Kidney (tissue), 14 donors: ENCODE data around the gene DAND5. TPM values are rescaled to one million over a fixed set of nuclear protein-coding genes. Genes with fewer than 3 reads are reported as not detected.

Source experiments
- DNase-seq, 5 donors: peaks; one replicate each; pipeline ENCODE4 v3.0.0-alpha.2; 2013 to 2020
- FAIRE-seq: peaks from 2 replicates; lab custom pipeline; 2012; peaks lifted over from hg19 to GRCh38; lab: Jason Lieb, UNC
- H3K27ac ChIP-seq, 2 donors: one replicate each; pipeline ENCODE4 v1.7.0; 2013; ENCODE audit warnings: low read depth in 2 of 2, low read length in 2 of 2, inconsistent platforms in 1 of 2
- H3K27me3 ChIP-seq: one replicate; pipeline ENCODE4 v1.7.1; 2013; ENCODE audit warnings: low read length, inconsistent platforms; ENCODE audit not compliant: control insufficient read depth, insufficient read depth
- H3K36me3 ChIP-seq, 3 donors: one replicate each; pipeline versions ENCODE4 v1.7.0 to v1.7.1; 2013; ENCODE audit warnings: low read length in 3 of 3, control low read depth in 1 of 3, inconsistent platforms in 1 of 3; ENCODE audit not compliant: insufficient read depth in 3 of 3, control insufficient read depth in 2 of 3
- H3K4me1 ChIP-seq, 3 donors: one replicate each; pipeline versions ENCODE4 v1.7.0 to v1.7.1; 2013; ENCODE audit warnings: low read length in 3 of 3, inconsistent platforms in 1 of 3, low read depth in 1 of 3; ENCODE audit not compliant: control insufficient read depth in 2 of 3, insufficient read depth in 2 of 3
- H3K4me3 ChIP-seq, 3 donors: one replicate each; pipeline versions ENCODE4 v1.7.0 to v1.8.1; 2013; ENCODE audit warnings: low read length in 3 of 3, control low read depth in 1 of 3, inconsistent platforms in 1 of 3
- H3K9ac ChIP-seq, 3 donors: one replicate each; pipeline versions ENCODE4 v1.7.0 to v1.7.1; 2013; ENCODE audit warnings: low read length in 3 of 3, control low read depth in 1 of 3, inconsistent platforms in 1 of 3
- H3K9me3 ChIP-seq, 3 donors: one replicate each; pipeline versions ENCODE4 v1.7.0 to v1.7.1; 2013; ENCODE audit warnings: low read length in 3 of 3, control low read depth in 1 of 3, inconsistent platforms in 1 of 3; ENCODE audit not compliant: control insufficient read depth in 2 of 3, insufficient read depth in 1 of 3
- intact Hi-C: fragments of 100-400 bp; cut with DNase I; formaldehyde crosslinking; loops from one replicate; pipeline ENCODE4 v1.11.1; 2022
- polyA plus RNA-seq: library from polyadenylated mRNA; stranded (reverse); fragments of 350-450 nt; fragmentation: Illumina TruSeq; extraction: RNeasy Lipid Tissue Mini Kit (QIAGEN cat#74804); gene quantifications from one replicate; pipeline ENCODE4 v1.2.3, GENCODE V29; 2014; ENCODE audit warnings: low read depth, low replicate concordance; ENCODE audit not compliant: insufficient read depth
- total RNA-seq: library from RNA; stranded (reverse); fragmentation: NEBNext Ultra II Directional; extraction: Animal tissue kit (Norgen Biotek cat#: 25700); gene quantifications from one replicate; pipeline ENCODE4 v1.2.1, GENCODE V29; 2021
- TF ChIP-seq, protein P1 (sequence below): IDR thresholded peaks from 3 replicates; pipeline ENCODE4 v1.5.1; 2012; ENCODE audit warnings: mild to moderate bottlenecking, moderate library complexity, borderline replicate concordance; ENCODE audit not compliant: insufficient read depth; ENCODE audit errors: extremely low read depth
- donor health status: control.
- donor health status: control.
- donor health status: control.
- donor health status: control.
- donor health status: control.
- donor health status: DM: yes; HTN: yes; CAD: no.
- donor health status: Normal renal cell carcinoma (clear cell type).

DAND5 gene
- total and polyA plus RNA-seq, 2 donors from 2014 or later, result not detected

DNA sequence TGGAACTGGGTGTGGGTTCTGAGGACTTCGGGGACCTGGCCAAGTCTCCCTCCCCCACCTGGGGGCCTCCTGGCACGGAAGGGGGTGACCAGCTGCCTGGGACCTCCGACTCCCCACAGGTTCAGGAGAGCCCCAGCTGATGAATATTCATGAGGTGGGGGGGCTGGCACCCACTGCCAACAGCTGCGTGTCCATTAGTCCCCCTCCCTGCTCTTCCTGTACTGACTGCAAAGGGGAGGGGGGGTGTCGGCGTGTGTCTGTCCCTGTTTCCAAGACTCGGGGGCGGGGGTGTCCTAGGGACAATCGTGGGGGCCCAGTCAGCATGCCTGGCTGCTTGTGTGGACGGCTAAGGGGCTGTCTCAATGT, 15.3 kb downstream of the DAND5 start:
- no peak for DNase-seq

DNA sequence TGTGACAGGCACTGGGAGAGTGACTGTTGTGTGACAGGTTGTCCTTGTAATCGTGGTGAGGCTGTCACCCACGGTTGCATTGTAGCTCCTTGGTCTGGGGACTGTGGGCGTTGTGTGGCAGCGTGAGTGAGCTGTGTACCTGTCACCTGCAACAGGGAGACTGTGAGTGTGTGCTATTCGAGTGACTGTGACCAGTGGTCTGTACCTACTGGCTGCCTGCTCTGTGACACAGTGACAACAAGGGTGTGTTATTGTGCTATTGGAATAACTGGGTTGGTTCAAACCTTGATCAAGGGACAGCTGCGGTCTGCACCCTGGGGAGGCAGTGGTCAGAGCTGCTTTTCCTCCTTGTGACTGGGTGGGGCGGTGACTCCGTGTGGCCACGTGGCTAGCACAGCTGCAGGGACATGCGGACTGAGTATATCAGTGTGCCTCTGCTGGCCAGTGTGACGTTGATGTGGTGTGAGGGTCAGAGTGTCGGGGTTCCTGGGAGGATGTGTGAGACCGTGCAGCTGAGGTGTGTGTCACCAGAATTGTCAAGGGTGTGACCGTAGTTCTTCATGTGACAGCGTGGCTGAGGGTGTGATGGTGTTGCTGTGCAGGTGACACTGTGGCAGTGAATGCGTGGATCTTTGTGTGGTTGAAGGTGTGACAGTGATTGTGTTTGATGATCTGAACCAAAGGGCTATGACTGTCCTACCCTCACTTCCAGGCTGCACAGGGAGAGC, 15.8 kb downstream of the DAND5 start:
- TF ChIP-seq, protein P1, sequence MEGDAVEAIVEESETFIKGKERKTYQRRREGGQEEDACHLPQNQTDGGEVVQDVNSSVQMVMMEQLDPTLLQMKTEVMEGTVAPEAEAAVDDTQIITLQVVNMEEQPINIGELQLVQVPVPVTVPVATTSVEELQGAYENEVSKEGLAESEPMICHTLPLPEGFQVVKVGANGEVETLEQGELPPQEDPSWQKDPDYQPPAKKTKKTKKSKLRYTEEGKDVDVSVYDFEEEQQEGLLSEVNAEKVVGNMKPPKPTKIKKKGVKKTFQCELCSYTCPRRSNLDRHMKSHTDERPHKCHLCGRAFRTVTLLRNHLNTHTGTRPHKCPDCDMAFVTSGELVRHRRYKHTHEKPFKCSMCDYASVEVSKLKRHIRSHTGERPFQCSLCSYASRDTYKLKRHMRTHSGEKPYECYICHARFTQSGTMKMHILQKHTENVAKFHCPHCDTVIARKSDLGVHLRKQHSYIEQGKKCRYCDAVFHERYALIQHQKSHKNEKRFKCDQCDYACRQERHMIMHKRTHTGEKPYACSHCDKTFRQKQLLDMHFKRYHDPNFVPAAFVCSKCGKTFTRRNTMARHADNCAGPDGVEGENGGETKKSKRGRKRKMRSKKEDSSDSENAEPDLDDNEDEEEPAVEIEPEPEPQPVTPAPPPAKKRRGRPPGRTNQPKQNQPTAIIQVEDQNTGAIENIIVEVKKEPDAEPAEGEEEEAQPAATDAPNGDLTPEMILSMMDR, result no peak
- Histone ChIP-seq H3K27ac (no peak overlapping the region), H3K27me3 (peaks cover 9% of the 10 kb centered on the region), H3K4me1 (peaks cover 0 to 11% (median 4%) of the 10 kb centered on the region in 3 donors), H3K9ac (no peak overlapping the region), H3K36me3 (no peaks in the 10 kb centered on the region), H3K9me3 (no peaks in the 10 kb centered on the region), H3K4me3 (no peak overlapping the region)
- peak in 3 of 5 donors; percentile 14 to 90 (median 41) for DNase-seq
- no peak for FAIRE-seq
- intact Hi-C loops, result no loop called here

More for the DNA sequence above, 15.3 kb downstream of the DAND5 start:
- FAIRE-seq, result no peak
- H3K27ac ChIP-seq, result no peak overlapping the region
- TF ChIP-seq, protein P1, result no peak
- peaks cover 0 to 11% (median 4%) of the 10 kb centered on the region in 3 donors for H3K4me1 ChIP-seq
- no peaks in the 10 kb centered on the region for H3K9me3 ChIP-seq
- intact Hi-C loops, result no loop called here
- H3K36me3 ChIP-seq, result no peaks in the 10 kb centered on the region
- H3K4me3 ChIP-seq, result no peak overlapping the region
- peaks cover 9% of the 10 kb centered on the region for H3K27me3 ChIP-seq
- no peak overlapping the region for H3K9ac ChIP-seq

DNA sequence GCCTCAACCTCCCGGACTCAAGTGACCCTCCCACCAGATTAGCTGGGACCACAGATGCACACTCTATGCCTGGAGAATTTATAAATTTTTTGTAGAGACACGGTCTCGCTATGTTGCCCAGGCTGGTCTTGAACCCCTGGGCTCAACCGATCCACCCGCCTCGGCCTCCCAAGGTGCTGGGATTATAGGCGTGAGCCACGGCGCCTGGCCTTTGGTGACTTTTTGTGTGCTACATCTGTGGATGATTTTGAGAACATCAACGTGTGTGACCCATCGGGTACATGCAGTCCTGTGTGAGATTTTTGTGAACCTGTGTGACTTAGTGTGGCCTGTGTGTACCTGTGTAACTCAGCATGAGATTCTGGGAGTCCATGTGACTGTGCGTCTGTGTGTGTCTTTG, 17.4 kb downstream of the DAND5 start:
- intact Hi-C loops, result no loop called here
- TF ChIP-seq, protein P1, result no peak
- Histone ChIP-seq H3K9me3 (no peaks in the 10 kb centered on the region), H3K36me3 (no peaks in the 10 kb centered on the region), H3K9ac (no peak overlapping the region), H3K4me3 (no peak overlapping the region), H3K27me3 (peaks cover 11% of the 10 kb centered on the region), H3K27ac (no peak overlapping the region), H3K4me1 (peaks cover 0 to 11% (median 4%) of the 10 kb centered on the region in 3 donors)
- no peak for FAIRE-seq
- no peak for DNase-seq
